ENCODE results near the gene CPAMD8. TPM values are rescaled to one million over a fixed set of nuclear protein-coding genes. Genes with fewer than 3 reads are reported as not detected.

CPAMD8 gene
- total and polyA plus RNA-seq, 9 donors: 2.4 to 13.0 (median 7.9) TPM

GRCh38 chr19:16930753-16931152 is 95.9 kb downstream of the CPAMD8 start:
- H3K9me3 ChIP-seq: no peaks in the 10 kb centered on the region
- H3K4me1 ChIP-seq (ENCODE audit: insufficient read depth): no peaks in the 10 kb centered on the region
- 72 to 90% (median 82%) methylated on average over 5 of the region's 5 CpGs for WGBS, 3 donors
- H3K4me3 ChIP-seq: no peak overlapping the region
- H3K27ac ChIP-seq: no peak overlapping the region
- H3K36me3 ChIP-seq: no peaks in the 10 kb centered on the region
- intact Hi-C loops (cut with DNase I): no loop called here
- no peak for TF ChIP-seq POLR2A (IDR thresholded peaks at IDR 0.05)
- TF ChIP-seq EP300 (IDR thresholded peaks at IDR 0.05): no peak
- TF ChIP-seq CTCF (IDR thresholded peaks at IDR 0.05): no peak
- DNase-seq: no peak
- no peaks in the 10 kb centered on the region for H3K27me3 ChIP-seq

GRCh38 chr19:16928916-16929315 is 97.7 kb downstream of the CPAMD8 start:
- DNase-seq: no peak
- intact Hi-C loops (cut with DNase I): no loop called here
- TF ChIP-seq POLR2A (IDR thresholded peaks at IDR 0.05): no peak
- no peak for TF ChIP-seq CTCF (IDR thresholded peaks at IDR 0.05)
- no peak for TF ChIP-seq EP300 (IDR thresholded peaks at IDR 0.05)
- H3K4me3 ChIP-seq: no peak overlapping the region
- H3K4me1 ChIP-seq (ENCODE audit: insufficient read depth): no peaks in the 10 kb centered on the region
- no peaks in the 10 kb centered on the region for H3K36me3 ChIP-seq
- no peak overlapping the region for H3K27ac ChIP-seq
- no peaks in the 10 kb centered on the region for H3K27me3 ChIP-seq
- no peaks in the 10 kb centered on the region for H3K9me3 ChIP-seq
- 93 to 94% (median 94%) methylated on average over 10 of the region's 10 CpGs for WGBS, 3 donors

- Histone ChIP-seq H3K9me3 (no peaks in the 10 kb centered on the region), H3K4me1 (ENCODE audit: insufficient read depth) (no peaks in the 10 kb centered on the region), H3K27me3 (no peaks in the 10 kb centered on the region), H3K4me3 (no peak overlapping the region), H3K27ac (no peak overlapping the region), H3K36me3 (no peaks in the 10 kb centered on the region)
- intact Hi-C loops (cut with DNase I): no loop called here
- no peak for DNase-seq
- TF ChIP-seq EP300 (IDR thresholded peaks at IDR 0.05) (no peak), CTCF (IDR thresholded peaks at IDR 0.05) (no peak), POLR2A (IDR thresholded peaks at IDR 0.05) (no peak)
- 94 to 97% (median 96%) methylated on average over 2 of the region's 2 CpGs for WGBS, 3 donors
Measured at GRCh38 chr19:16928351-16928750, 98.3 kb downstream of the CPAMD8 start.

- Histone ChIP-seq H3K27ac (no peak overlapping the region), H3K36me3 (no peaks in the 10 kb centered on the region), H3K27me3 (no peaks in the 10 kb centered on the region), H3K9me3 (no peaks in the 10 kb centered on the region), H3K4me1 (ENCODE audit: insufficient read depth) (no peaks in the 10 kb centered on the region), H3K4me3 (no peak overlapping the region)
- intact Hi-C loops (cut with DNase I): no loop called here
- no peak for DNase-seq
- TF ChIP-seq POLR2A (IDR thresholded peaks at IDR 0.05): no peak
- no peak for TF ChIP-seq EP300 (IDR thresholded peaks at IDR 0.05)
- TF ChIP-seq CTCF (IDR thresholded peaks at IDR 0.05): no peak
- WGBS, 3 donors: 93 to 96% (median 94%) methylated on average over 13 of the region's 13 CpGs
Measured at GRCh38 chr19:16927883-16928282, 98.7 kb downstream of the CPAMD8 start.

- no peak for DNase-seq
- WGBS, 3 donors: 92 to 95% (median 92%) methylated on average over 13 of the region's 13 CpGs
- Histone ChIP-seq H3K36me3 (no peaks in the 10 kb centered on the region), H3K9me3 (no peaks in the 10 kb centered on the region), H3K27me3 (no peaks in the 10 kb centered on the region), H3K4me1 (ENCODE audit: insufficient read depth) (no peaks in the 10 kb centered on the region), H3K27ac (no peak overlapping the region), H3K4me3 (no peak overlapping the region)
- no peak for TF ChIP-seq POLR2A (IDR thresholded peaks at IDR 0.05)
- TF ChIP-seq EP300 (IDR thresholded peaks at IDR 0.05): no peak
- TF ChIP-seq CTCF (IDR thresholded peaks at IDR 0.05): no peak
- intact Hi-C loops (cut with DNase I): no loop called here
Measured at GRCh38 chr19:16922949-16923348, 103.7 kb downstream of the CPAMD8 start.

Measured in ovary (tissue), 9 donors.